ENCODE results near the gene RAPGEF2.

The RAPGEF2 gene

GRCh38 chr4:159173886-159174285 is 71.0 kb downstream of the RAPGEF2 start:
- H3K36me3 ChIP-seq (ENCODE audit: low read length): no peaks in the 10 kb centered on the region
- no peak overlapping the region for H3K4me2 ChIP-seq (ENCODE audit: low read depth, low read length, poor library complexity, severe bottlenecking)
- H4K20me1 ChIP-seq (ENCODE audit: low read depth, low read length): no peaks in the 10 kb centered on the region
- no peaks in the 10 kb centered on the region for H3K79me2 ChIP-seq (ENCODE audit: insufficient read depth, low read length)
- 0 out of 2 replicates have a peak, but pooled peaks cover 3% of the 10 kb centered on the region for H3K27me3 ChIP-seq (ENCODE audit: low read length)
- no peak overlapping the region for H2AFZ ChIP-seq (ENCODE audit: low read depth, low read length, severe bottlenecking)
- no peaks in the 10 kb centered on the region for H3K9me3 ChIP-seq (ENCODE audit: insufficient read depth, low read length)
- no peak overlapping the region for H3K4me3 ChIP-seq (ENCODE audit: insufficient read depth, low read length, poor library complexity, severe bottlenecking)
- H3K9me2 ChIP-seq (replicated peaks; ENCODE audit: insufficient read depth, low read length): no peaks in the 10 kb centered on the region
- H3F3A ChIP-seq (ENCODE audit: insufficient read depth): no peaks in the 10 kb centered on the region
- H3K9ac ChIP-seq (ENCODE audit: low read length): no peak overlapping the region
- no peak overlapping the region for H3K27ac ChIP-seq (ENCODE audit: low read depth, low read length)
- no peak for TF ChIP-seq EZH2phosphoT487 (conservative IDR thresholded peaks at IDR 0.05; ENCODE audit: low read length)

- Histone ChIP-seq H3K79me2 (ENCODE audit: insufficient read depth, low read length) (no peaks in the 10 kb centered on the region), H2AFZ (ENCODE audit: low read depth, low read length, severe bottlenecking) (no peak overlapping the region), H3F3A (ENCODE audit: insufficient read depth) (no peaks in the 10 kb centered on the region), H3K27ac (ENCODE audit: low read depth, low read length) (no peak overlapping the region), H3K9me2 (replicated peaks; ENCODE audit: insufficient read depth, low read length) (no peaks in the 10 kb centered on the region), H3K4me3 (ENCODE audit: insufficient read depth, low read length, poor library complexity, severe bottlenecking) (no peak overlapping the region), H4K20me1 (ENCODE audit: low read depth, low read length) (no peaks in the 10 kb centered on the region), H3K4me2 (ENCODE audit: low read depth, low read length, poor library complexity, severe bottlenecking) (no peak overlapping the region), H3K9ac (ENCODE audit: low read length) (no peak overlapping the region), H3K27me3 (ENCODE audit: low read length) (0 out of 2 replicates have a peak, but pooled peaks cover 3% of the 10 kb centered on the region), H3K9me3 (ENCODE audit: insufficient read depth, low read length) (no peaks in the 10 kb centered on the region), H3K36me3 (ENCODE audit: low read length) (no peaks in the 10 kb centered on the region)
- TF ChIP-seq CTCF (IDR thresholded peaks at IDR 0.05; ENCODE audit: insufficient read depth, low read length, poor library complexity, severe bottlenecking): no peak
- no peak for TF ChIP-seq EZH2phosphoT487 (conservative IDR thresholded peaks at IDR 0.05; ENCODE audit: low read length)
Measured at GRCh38 chr4:159174645-159175084, 71.8 kb downstream of the RAPGEF2 start.

- no peak overlapping the region for H3K4me3 ChIP-seq (ENCODE audit: insufficient read depth, low read length, poor library complexity, severe bottlenecking)
- H3K9me2 ChIP-seq (replicated peaks; ENCODE audit: insufficient read depth, low read length): no peaks in the 10 kb centered on the region
- no peaks in the 10 kb centered on the region for H3K9me3 ChIP-seq (ENCODE audit: insufficient read depth, low read length)
- H3K36me3 ChIP-seq (ENCODE audit: low read length): no peaks in the 10 kb centered on the region
- H3F3A ChIP-seq (ENCODE audit: insufficient read depth): no peaks in the 10 kb centered on the region
- 0 out of 2 replicates have a peak, but pooled peaks cover 3% of the 10 kb centered on the region for H3K27me3 ChIP-seq (ENCODE audit: low read length)
- no peak overlapping the region for H3K9ac ChIP-seq (ENCODE audit: low read length)
- H2AFZ ChIP-seq (ENCODE audit: low read depth, low read length, severe bottlenecking): no peak overlapping the region
- H3K4me2 ChIP-seq (ENCODE audit: low read depth, low read length, poor library complexity, severe bottlenecking): no peak overlapping the region
- TF ChIP-seq CTCF (IDR thresholded peaks at IDR 0.05; ENCODE audit: insufficient read depth, low read length, poor library complexity, severe bottlenecking) (peak; percentile 54), EZH2phosphoT487 (conservative IDR thresholded peaks at IDR 0.05; ENCODE audit: low read length) (no peak)
- H4K20me1 ChIP-seq (ENCODE audit: low read depth, low read length): no peaks in the 10 kb centered on the region
- H3K27ac ChIP-seq (ENCODE audit: low read depth, low read length): no peak overlapping the region
- no peaks in the 10 kb centered on the region for H3K79me2 ChIP-seq (ENCODE audit: insufficient read depth, low read length)
Measured at GRCh38 chr4:159175085-159175988, 72.5 kb downstream of the RAPGEF2 start.

- Histone ChIP-seq H4K20me1 (ENCODE audit: low read depth, low read length) (no peaks in the 10 kb centered on the region), H3K4me3 (ENCODE audit: insufficient read depth, low read length, poor library complexity, severe bottlenecking) (no peak overlapping the region), H3K9me2 (replicated peaks; ENCODE audit: insufficient read depth, low read length) (no peaks in the 10 kb centered on the region), H3F3A (ENCODE audit: insufficient read depth) (no peaks in the 10 kb centered on the region), H3K36me3 (ENCODE audit: low read length) (no peaks in the 10 kb centered on the region), H3K27me3 (ENCODE audit: low read length) (0 out of 2 replicates have a peak, but pooled peaks cover 3% of the 10 kb centered on the region), H3K9ac (ENCODE audit: low read length) (no peak overlapping the region), H3K4me2 (ENCODE audit: low read depth, low read length, poor library complexity, severe bottlenecking) (no peak overlapping the region), H3K27ac (ENCODE audit: low read depth, low read length) (no peak overlapping the region), H3K9me3 (ENCODE audit: insufficient read depth, low read length) (no peaks in the 10 kb centered on the region), H3K79me2 (ENCODE audit: insufficient read depth, low read length) (no peaks in the 10 kb centered on the region), H2AFZ (ENCODE audit: low read depth, low read length, severe bottlenecking) (no peak overlapping the region)
- TF ChIP-seq EZH2phosphoT487 (conservative IDR thresholded peaks at IDR 0.05; ENCODE audit: low read length) (no peak), CTCF (IDR thresholded peaks at IDR 0.05; ENCODE audit: insufficient read depth, low read length, poor library complexity, severe bottlenecking) (no peak)
Measured at GRCh38 chr4:159175989-159176375, 73.1 kb downstream of the RAPGEF2 start.
